Measurements from ENCODE around the gene E4F1.

Gene E4F1

GRCh38 chr16:2229091-2229490, 5.7 kb downstream of the E4F1 start:
- Histone ChIP-seq H4K20me1 (ENCODE audit: control insufficient read depth, insufficient read depth, low read depth, low read length) (no peaks in the 10 kb centered on the region), H3K9me3 (ENCODE audit: control insufficient read depth, insufficient read depth, low read length) (no peaks in the 10 kb centered on the region), H3K36me3 (ENCODE audit: control insufficient read depth, low read length) (peaks cover 55% of the 10 kb centered on the region), H3K79me2 (ENCODE audit: control insufficient read depth, low read length) (peaks cover 46% of the 10 kb centered on the region), H3K4me1 (ENCODE audit: control insufficient read depth, low read length) (peaks cover 11% of the 10 kb centered on the region), H3F3A (ENCODE audit: control insufficient read depth, insufficient read depth) (no peaks in the 10 kb centered on the region), H3K9me2 (replicated peaks; ENCODE audit: control insufficient read depth, low read length) (no peaks in the 10 kb centered on the region), H3K4me2 (ENCODE audit: low read length) (no peak overlapping the region), H3K27me3 (ENCODE audit: control insufficient read depth, low read length) (no peaks in the 10 kb centered on the region), H3K4me3 (ENCODE audit: low read length) (no peak overlapping the region), H3K27ac (ENCODE audit: low read depth, low read length) (no peak overlapping the region)
- no peak for TF ChIP-seq EZH2phosphoT487 (IDR thresholded peaks at IDR 0.05; ENCODE audit: borderline replicate concordance, low read length)
- TF ChIP-seq CTCF (IDR thresholded peaks at IDR 0.05; ENCODE audit: low read depth, low read length, poor library complexity, severe bottlenecking), result no peak

- H3K79me2 ChIP-seq (ENCODE audit: control insufficient read depth, low read length), result peaks cover 39% of the 10 kb centered on the region
- no peak overlapping the region for H3K27ac ChIP-seq (ENCODE audit: low read depth, low read length)
- no peaks in the 10 kb centered on the region for H3K27me3 ChIP-seq (ENCODE audit: control insufficient read depth, low read length)
- H3K4me1 ChIP-seq (ENCODE audit: control insufficient read depth, low read length), result peaks cover 6% of the 10 kb centered on the region
- no peaks in the 10 kb centered on the region for H3K9me2 ChIP-seq (replicated peaks; ENCODE audit: control insufficient read depth, low read length)
- no peak overlapping the region for H3K4me2 ChIP-seq (ENCODE audit: low read length)
- no peaks in the 10 kb centered on the region for H3F3A ChIP-seq (ENCODE audit: control insufficient read depth, insufficient read depth)
- peaks cover 58% of the 10 kb centered on the region for H3K36me3 ChIP-seq (ENCODE audit: control insufficient read depth, low read length)
- TF ChIP-seq EZH2phosphoT487 (IDR thresholded peaks at IDR 0.05; ENCODE audit: borderline replicate concordance, low read length), result no peak
- no peak for TF ChIP-seq CTCF (IDR thresholded peaks at IDR 0.05; ENCODE audit: low read depth, low read length, poor library complexity, severe bottlenecking)
- H3K4me3 ChIP-seq (ENCODE audit: low read length), result no peak overlapping the region
- no peaks in the 10 kb centered on the region for H3K9me3 ChIP-seq (ENCODE audit: control insufficient read depth, insufficient read depth, low read length)
- no peaks in the 10 kb centered on the region for H4K20me1 ChIP-seq (ENCODE audit: control insufficient read depth, insufficient read depth, low read depth, low read length)
Observed at GRCh38 chr16:2229632-2230250, 6.3 kb downstream of the E4F1 start.

DNA sequence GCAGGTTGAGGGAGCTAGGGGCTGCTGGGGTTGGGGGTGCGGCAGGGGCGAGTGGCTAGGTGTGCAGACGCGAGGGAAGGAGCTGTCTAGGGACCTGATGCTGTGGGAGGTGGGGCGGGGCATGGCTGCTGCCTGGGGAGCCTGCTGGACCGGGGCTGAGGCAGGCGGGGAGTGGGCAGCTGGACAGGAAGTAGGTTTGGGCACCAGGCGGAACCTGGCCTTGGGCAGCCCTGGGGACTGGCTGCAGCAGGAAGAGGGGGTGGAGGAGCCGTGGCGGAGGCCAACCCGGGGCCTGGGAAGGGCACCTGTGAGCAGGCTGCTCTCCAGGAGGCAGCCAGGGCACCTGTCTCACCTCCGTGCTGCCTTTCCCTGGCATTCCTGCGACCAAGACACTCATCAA, 7.0 kb downstream of the E4F1 start:
- Histone ChIP-seq H3K9me3 (ENCODE audit: control insufficient read depth, insufficient read depth, low read length) (no peaks in the 10 kb centered on the region), H3K27ac (ENCODE audit: low read depth, low read length) (no peak overlapping the region), H3K9me2 (replicated peaks; ENCODE audit: control insufficient read depth, low read length) (no peaks in the 10 kb centered on the region), H3K4me2 (ENCODE audit: low read length) (no peak overlapping the region), H4K20me1 (ENCODE audit: control insufficient read depth, insufficient read depth, low read depth, low read length) (no peaks in the 10 kb centered on the region), H3K79me2 (ENCODE audit: control insufficient read depth, low read length) (peaks cover 33% of the 10 kb centered on the region), H3K36me3 (ENCODE audit: control insufficient read depth, low read length) (peaks cover 64% of the 10 kb centered on the region), H3K27me3 (ENCODE audit: control insufficient read depth, low read length) (no peaks in the 10 kb centered on the region), H3F3A (ENCODE audit: control insufficient read depth, insufficient read depth) (no peaks in the 10 kb centered on the region), H3K4me1 (ENCODE audit: control insufficient read depth, low read length) (no peaks in the 10 kb centered on the region), H3K4me3 (ENCODE audit: low read length) (no peak overlapping the region)
- TF ChIP-seq CTCF (IDR thresholded peaks at IDR 0.05; ENCODE audit: low read depth, low read length, poor library complexity, severe bottlenecking) (no peak), EZH2phosphoT487 (IDR thresholded peaks at IDR 0.05; ENCODE audit: borderline replicate concordance, low read length) (no peak)
